Naive thymus-derived CD8-positive, alpha-beta T cell (primary cell): ENCODE results near the gene INTS11. TPM values are rescaled to one million over a fixed set of nuclear protein-coding genes. Genes with fewer than 3 reads are reported as not detected.

Source experiments
- ATAC-seq, 2 donors: fragments of 150-1000 bp; cut with Tn5 transposase in 1 of 2; sonication (Bioruptor Pico), chemical (Tn5 transposase) in 1 of 2; 1 replicate in 1 of 2; 2 replicates in 1 of 2; pipeline ENCODE4 v1.10.0; 2021; ENCODE audit warnings: mild to moderate bottlenecking in 2 of 2, moderate library complexity in 2 of 2
- POLR2A ChIA-PET: fragments of 350-600 bp; sonication (Branson Sonifier 250); formaldehyde crosslinking; loops from one replicate; lab custom pipeline; 2021; ENCODE audit warnings: antibody characterized with exemption; lab: Charles Lee
- DNase-seq, 10 donors: peaks; one replicate each; pipeline versions ENCODE4 v3.0.0 to v3.0.0-alpha.2; 2020 to 2022
- H3K27ac Mint-ChIP-seq, 10 donors: one replicate each; pipeline ENCODE4 v1.8.0; 2020 to 2022; ENCODE audit warnings: mild to moderate bottlenecking in 10 of 10, mixed read lengths in 10 of 10, moderate library complexity in 4 of 10, inconsistent platforms in 1 of 10
- H3K27me3 Mint-ChIP-seq, 5 donors: one replicate each; pipeline ENCODE4 v1.8.0; 2021 to 2022; ENCODE audit warnings: mixed read lengths in 5 of 5
- H3K36me3 Mint-ChIP-seq, 3 donors: one replicate each; pipeline ENCODE4 v1.8.0; 2020 to 2022; ENCODE audit warnings: mixed read lengths in 3 of 3, mild to moderate bottlenecking in 2 of 3, inconsistent platforms in 1 of 3
- H3K4me1 Mint-ChIP-seq, 4 donors: one replicate each; pipeline ENCODE4 v1.8.0; 2021 to 2022; ENCODE audit warnings: mixed read lengths in 4 of 4
- H3K4me3 Mint-ChIP-seq, 10 donors: one replicate each; pipeline ENCODE4 v1.8.0; 2020 to 2022; ENCODE audit warnings: mild to moderate bottlenecking in 10 of 10, mixed read lengths in 10 of 10, moderate library complexity in 6 of 10, inconsistent platforms in 1 of 10
- H3K9me3 Mint-ChIP-seq, 9 donors: one replicate each; pipeline ENCODE4 v1.8.0; 2020 to 2022; ENCODE audit warnings: mixed read lengths in 9 of 9, mild to moderate bottlenecking in 3 of 9, inconsistent platforms in 1 of 9, moderate library complexity in 1 of 9
- polyA plus RNA-seq, 3 donors: library from polyadenylated mRNA; unstranded; fragments of 300-500 nt; fragmentation: Illumina TruSeq; gene quantifications; one replicate each; pipeline ENCODE4 v1.2.3, GENCODE V29; 2021
- total RNA-seq, 8 experiments: library from RNA in 2 of 8; stranded (reverse) in 2 of 8; gene quantifications; one replicate each; pipeline ENCODE4 v1.2.3 and lab custom pipeline; 2021 to 2026

Gene INTS11
- total and polyA plus RNA-seq, 5 experiments from 2014 or later = 51.7 to 174 (median 65.1) TPM

DNA sequence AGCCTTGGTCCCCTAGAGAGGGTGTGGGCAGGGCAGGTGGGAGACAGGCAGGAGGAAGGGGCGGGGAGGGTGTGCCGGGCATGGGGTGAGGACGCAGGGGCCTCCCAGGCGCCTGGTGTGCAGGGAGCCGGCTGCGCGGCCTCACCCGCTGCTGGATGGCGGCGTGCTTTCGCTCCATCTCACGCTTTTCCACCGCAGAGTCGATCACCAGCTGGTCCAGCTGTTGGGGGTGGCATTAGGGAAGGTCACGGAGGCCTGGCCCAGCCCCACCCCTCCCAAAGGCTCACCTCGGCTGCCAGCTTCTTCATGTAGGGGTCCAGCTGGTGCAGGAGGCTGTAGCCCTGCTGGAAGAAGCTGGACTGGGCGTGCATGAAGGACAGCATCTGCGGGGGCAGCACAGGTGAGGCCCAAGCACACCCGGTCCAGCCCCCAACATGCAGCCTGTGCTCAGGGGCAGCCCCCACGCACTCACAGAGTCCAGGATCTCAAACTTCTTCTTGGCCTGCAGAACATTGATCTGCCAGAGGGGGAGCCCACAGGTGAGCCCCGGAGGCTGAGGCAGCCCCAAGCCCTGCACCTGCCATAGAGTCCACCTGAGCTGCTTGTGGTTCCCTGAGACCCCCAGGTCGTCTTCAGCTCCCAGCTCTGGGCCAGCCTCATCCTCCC, 24.6 kb downstream of the INTS11 start:
- POLR2A ChIA-PET = no interaction called here
- peak in 2 of 10 donors; percentile 30 to 42 for DNase-seq

GRCh38 chr1:1298861-1299685, 25.4 kb downstream of the INTS11 start:
- H3K4me1 Mint-ChIP-seq = peaks cover 0 to 5% (median 0%) of the 10 kb centered on the region in 4 donors
- DNase-seq (no peak), ATAC-seq (no peak)
- H3K36me3 Mint-ChIP-seq = no peaks in the 10 kb centered on the region
- POLR2A ChIA-PET = no interaction called here
- H3K4me3 Mint-ChIP-seq = no peak overlapping the region
- H3K27me3 Mint-ChIP-seq = no peaks in the 10 kb centered on the region
- no peak overlapping the region for H3K27ac Mint-ChIP-seq
- no peaks in the 10 kb centered on the region for H3K9me3 Mint-ChIP-seq

More for the DNA sequence above, 24.6 kb downstream of the INTS11 start:
- H3K9me3 Mint-ChIP-seq = no peaks in the 10 kb centered on the region
- H3K27ac Mint-ChIP-seq = peak overlapping the region in 1 of 10 donors; percentile 53
- H3K4me3 Mint-ChIP-seq = no peak overlapping the region
- ATAC-seq = peak; percentile 87 to 88
- H3K36me3 Mint-ChIP-seq = no peaks in the 10 kb centered on the region
- H3K27me3 Mint-ChIP-seq = no peaks in the 10 kb centered on the region
- peaks cover 0 to 9% (median 2%) of the 10 kb centered on the region in 4 donors for H3K4me1 Mint-ChIP-seq

DNA sequence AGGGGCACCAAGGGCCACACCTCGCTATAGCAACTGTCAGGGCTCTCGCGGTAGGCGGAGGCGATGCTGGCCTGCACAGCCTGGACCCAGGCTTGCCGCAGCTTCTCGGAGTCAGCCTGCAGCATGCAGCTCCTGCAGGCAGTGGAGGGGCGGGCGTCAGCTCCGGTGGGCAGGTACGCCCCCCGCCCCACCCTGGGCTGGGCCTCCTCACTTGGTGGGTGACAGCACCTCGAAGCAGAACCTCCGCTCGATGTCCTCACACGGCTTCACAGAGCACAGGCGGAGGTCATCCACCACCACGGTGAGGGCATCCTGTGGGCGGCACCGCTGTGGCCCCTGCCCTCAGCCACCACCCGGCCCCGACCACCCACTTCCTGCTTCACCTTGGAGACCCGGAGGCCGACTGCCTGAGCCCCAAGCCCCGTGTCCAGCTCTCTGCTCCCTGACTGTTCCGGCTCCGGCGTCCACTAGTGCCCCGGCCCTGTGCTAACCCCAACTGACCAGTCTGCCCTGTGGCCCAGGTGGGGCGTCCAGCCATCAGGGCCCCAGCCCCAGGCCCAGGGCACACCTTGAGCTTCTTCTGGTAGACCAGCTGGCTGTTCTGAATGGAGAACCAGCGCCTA, 26.5 kb downstream of the INTS11 start:
- ATAC-seq (no peak), DNase-seq (no peak)
- Mint-ChIP-seq H3K36me3 (no peaks in the 10 kb centered on the region), H3K4me1 (peaks cover 0 to 5% (median 0%) of the 10 kb centered on the region in 4 donors), H3K27me3 (no peaks in the 10 kb centered on the region), H3K27ac (no peak overlapping the region), H3K4me3 (no peak overlapping the region), H3K9me3 (no peaks in the 10 kb centered on the region)
- POLR2A ChIA-PET = no interaction called here

GRCh38 chr1:1296070-1297061, 28.1 kb downstream of the INTS11 start:
- no peaks in the 10 kb centered on the region for H3K9me3 Mint-ChIP-seq
- H3K27ac Mint-ChIP-seq = no peak overlapping the region
- H3K27me3 Mint-ChIP-seq = no peaks in the 10 kb centered on the region
- no peaks in the 10 kb centered on the region for H3K36me3 Mint-ChIP-seq
- DNase-seq (no peak), ATAC-seq (no peak)
- no peak overlapping the region for H3K4me3 Mint-ChIP-seq
- peaks cover 0 to 8% (median 4%) of the 10 kb centered on the region in 4 donors for H3K4me1 Mint-ChIP-seq
- POLR2A ChIA-PET = no interaction called here

DNA sequence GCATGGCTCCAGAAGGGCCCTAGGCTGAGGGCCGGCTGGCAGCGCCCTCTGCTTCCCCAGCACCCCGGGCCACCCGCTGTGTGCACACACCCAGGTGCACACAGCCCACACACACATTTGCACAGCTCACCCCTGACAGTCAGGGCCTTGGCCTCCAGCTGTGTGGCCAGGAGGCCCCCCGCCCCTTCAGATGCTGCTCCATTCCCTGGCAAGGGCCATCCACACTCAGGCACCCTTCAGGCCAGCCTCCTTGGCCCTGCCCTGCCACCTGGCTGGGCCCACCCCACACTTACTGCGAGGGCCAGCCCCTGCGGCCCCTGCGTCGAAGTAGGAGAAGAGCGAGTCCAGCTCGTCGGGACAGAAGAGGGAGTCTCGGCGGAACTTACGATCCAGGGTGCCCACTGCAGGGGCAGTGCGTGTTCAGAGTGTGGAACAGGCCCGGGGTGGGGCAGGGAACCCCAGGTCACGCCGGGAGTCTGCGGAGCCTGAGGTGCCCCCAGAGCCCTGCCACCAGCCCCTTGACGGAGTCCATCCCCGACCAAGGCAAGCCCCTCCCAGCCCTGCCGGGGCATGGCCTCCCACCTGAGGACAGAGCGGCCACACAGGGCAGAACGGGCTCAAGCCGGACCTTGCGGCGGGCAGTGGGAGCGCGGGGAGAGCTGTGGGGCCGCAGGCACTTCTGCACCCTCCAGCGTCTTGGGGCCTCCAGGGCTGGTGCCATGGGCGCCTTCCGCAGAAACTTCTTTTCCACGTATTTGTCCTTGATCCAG, 29.1 kb downstream of the INTS11 start:
- H3K27me3 Mint-ChIP-seq = peaks cover 0 to 2% (median 0%) of the 10 kb centered on the region in 5 donors
- ATAC-seq = no peak
- no peaks in the 10 kb centered on the region for H3K9me3 Mint-ChIP-seq
- peaks cover 0 to 9% (median 5%) of the 10 kb centered on the region in 4 donors for H3K4me1 Mint-ChIP-seq
- no peak for DNase-seq
- no peak overlapping the region for H3K4me3 Mint-ChIP-seq
- POLR2A ChIA-PET = interaction anchor here (1.2 kb wide), 1 partner anchor 10 kb away, joined by 5 read pairs; no protein-coding TSS in a partner anchor
- no peak overlapping the region for H3K27ac Mint-ChIP-seq
- no peaks in the 10 kb centered on the region for H3K36me3 Mint-ChIP-seq

- H3K27me3 Mint-ChIP-seq = peaks cover 0 to 9% (median 0%) of the 10 kb centered on the region in 5 donors
- POLR2A ChIA-PET = interaction anchor here (1.2 kb wide), 1 partner anchor 11 kb away, joined by 5 read pairs; no protein-coding TSS in a partner anchor
- no peak for ATAC-seq
- H3K4me3 Mint-ChIP-seq = no peak overlapping the region
- H3K36me3 Mint-ChIP-seq = no peaks in the 10 kb centered on the region
- H3K9me3 Mint-ChIP-seq = no peaks in the 10 kb centered on the region
- DNase-seq = no peak
- H3K4me1 Mint-ChIP-seq = peaks cover 2 to 12% (median 6%) of the 10 kb centered on the region in 4 donors
- no peak overlapping the region for H3K27ac Mint-ChIP-seq
These were observed 30.1 kb downstream of the INTS11 start for GRCh38 chr1:1294250-1294890.

- POLR2A ChIA-PET = no interaction called here
- no peak for ATAC-seq
- H3K4me3 Mint-ChIP-seq = no peak overlapping the region
- no peak overlapping the region for H3K27ac Mint-ChIP-seq
- no peak for DNase-seq
- no peaks in the 10 kb centered on the region for H3K36me3 Mint-ChIP-seq
- no peaks in the 10 kb centered on the region for H3K9me3 Mint-ChIP-seq
- peaks cover 2 to 12% (median 6%) of the 10 kb centered on the region in 4 donors for H3K4me1 Mint-ChIP-seq
- H3K27me3 Mint-ChIP-seq = peaks cover 0 to 9% (median 0%) of the 10 kb centered on the region in 5 donors
These were observed 30.9 kb downstream of the INTS11 start for GRCh38 chr1:1293263-1294249.

DNA sequence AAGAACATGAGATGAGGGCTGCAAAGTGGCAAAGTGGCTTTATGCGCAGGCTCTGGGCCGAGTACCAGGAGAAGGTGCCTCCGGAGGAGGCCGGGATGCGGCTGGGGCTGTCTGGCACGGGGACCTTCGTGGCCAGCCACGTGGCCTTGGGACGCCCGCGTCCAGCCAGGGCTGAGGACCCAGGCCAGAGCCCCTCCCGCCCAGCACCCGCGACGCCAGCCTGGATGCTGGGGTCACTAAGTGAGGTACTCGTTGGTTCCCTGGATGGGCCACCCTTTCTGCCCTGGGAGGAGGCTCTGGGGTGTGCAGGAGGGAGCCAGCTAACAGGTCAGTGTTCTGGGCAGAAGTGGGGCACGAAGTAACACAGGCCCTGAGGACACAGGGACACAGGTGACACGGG, 31.6 kb downstream of the INTS11 start:
- POLR2A ChIA-PET = no interaction called here
- Mint-ChIP-seq H3K9me3 (no peaks in the 10 kb centered on the region), H3K36me3 (no peaks in the 10 kb centered on the region), H3K4me3 (no peak overlapping the region), H3K27me3 (peaks cover 0 to 9% (median 0%) of the 10 kb centered on the region in 5 donors), H3K27ac (no peak overlapping the region), H3K4me1 (peaks cover 2 to 12% (median 6%) of the 10 kb centered on the region in 4 donors)
- no peak for DNase-seq
- no peak for ATAC-seq

DNA sequence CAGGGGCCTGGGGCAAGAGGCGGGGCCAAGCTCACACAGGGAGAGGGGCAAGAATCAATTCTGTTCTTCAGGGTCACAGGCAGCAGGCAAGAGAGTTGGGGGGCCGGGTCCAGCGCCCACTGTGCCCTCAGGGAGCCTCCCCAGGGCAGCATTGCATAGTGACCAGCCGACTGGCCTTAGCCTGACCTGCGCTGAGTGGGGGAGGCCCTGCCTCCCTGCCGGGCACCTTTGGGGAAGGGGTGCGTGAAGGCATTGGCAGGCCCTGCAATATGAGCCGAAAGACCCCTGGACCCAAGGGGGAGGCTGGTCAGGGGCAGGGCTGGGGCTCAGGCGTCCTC, 32.0 kb downstream of the INTS11 start:
- Mint-ChIP-seq H3K9me3 (no peaks in the 10 kb centered on the region), H3K27ac (no peak overlapping the region), H3K27me3 (peaks cover 0 to 9% (median 0%) of the 10 kb centered on the region in 5 donors), H3K36me3 (no peaks in the 10 kb centered on the region), H3K4me1 (peaks cover 2 to 12% (median 6%) of the 10 kb centered on the region in 4 donors), H3K4me3 (no peak overlapping the region)
- DNase-seq (no peak), ATAC-seq (no peak)
- POLR2A ChIA-PET = interaction anchor here (1.1 to 1.5 kb wide), 3 partner anchors 107 to 170 kb away, joined by 3 to 15 read pairs (median 3); partner anchors contain the start of gene CCNL2
